GM10248 (cell line): ENCODE results near the gene CHST15.

Experiments
- CTCF ChIA-PET: fragments of 300-600 bp; sonication (Branson Sonifier 250); formaldehyde crosslinking; extraction: SDS; loops from one replicate; lab custom pipeline; 2021; ENCODE audit warnings: antibody characterized with exemption; lab: Yijun Ruan, JAX
- POLR2A ChIA-PET: fragments of 350-650 bp; sonication (Branson Sonifier 250); formaldehyde crosslinking; extraction: SDS; loops from one replicate; lab custom pipeline; 2020; ENCODE audit warnings: antibody characterized with exemption; lab: Yijun Ruan, JAX
- DNase-seq: peaks from one replicate; pipeline ENCODE4 v3.0.0; 2012; ENCODE audit errors: extremely low spot score
- TF ChIP-seq, protein P1 (sequence below): IDR thresholded peaks from 2 replicates; pipeline ENCODE4 v1.5.1; 2012; ENCODE audit warnings: mild to moderate bottlenecking, low read depth; ENCODE audit errors: extremely low read depth, missing control alignments, control extremely low read depth

The CHST15 gene

DNA sequence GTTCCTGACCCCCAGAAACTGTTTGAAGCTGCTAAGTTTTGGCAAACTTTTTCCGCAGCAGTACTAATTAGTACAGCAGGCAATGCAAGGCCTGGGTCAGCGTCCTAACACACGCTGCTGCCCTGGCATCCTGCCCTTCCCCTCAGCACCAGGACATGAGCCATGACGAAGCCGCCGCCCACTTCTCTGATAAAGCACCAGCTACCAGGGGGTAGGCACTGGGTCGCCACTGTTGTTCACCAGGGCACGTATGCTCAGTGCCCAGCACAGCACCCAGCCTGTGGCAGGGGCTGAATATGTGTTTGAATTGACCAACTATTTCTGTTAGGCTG, 59.5 kb downstream of the CHST15 start:
- TF ChIP-seq, protein P1, sequence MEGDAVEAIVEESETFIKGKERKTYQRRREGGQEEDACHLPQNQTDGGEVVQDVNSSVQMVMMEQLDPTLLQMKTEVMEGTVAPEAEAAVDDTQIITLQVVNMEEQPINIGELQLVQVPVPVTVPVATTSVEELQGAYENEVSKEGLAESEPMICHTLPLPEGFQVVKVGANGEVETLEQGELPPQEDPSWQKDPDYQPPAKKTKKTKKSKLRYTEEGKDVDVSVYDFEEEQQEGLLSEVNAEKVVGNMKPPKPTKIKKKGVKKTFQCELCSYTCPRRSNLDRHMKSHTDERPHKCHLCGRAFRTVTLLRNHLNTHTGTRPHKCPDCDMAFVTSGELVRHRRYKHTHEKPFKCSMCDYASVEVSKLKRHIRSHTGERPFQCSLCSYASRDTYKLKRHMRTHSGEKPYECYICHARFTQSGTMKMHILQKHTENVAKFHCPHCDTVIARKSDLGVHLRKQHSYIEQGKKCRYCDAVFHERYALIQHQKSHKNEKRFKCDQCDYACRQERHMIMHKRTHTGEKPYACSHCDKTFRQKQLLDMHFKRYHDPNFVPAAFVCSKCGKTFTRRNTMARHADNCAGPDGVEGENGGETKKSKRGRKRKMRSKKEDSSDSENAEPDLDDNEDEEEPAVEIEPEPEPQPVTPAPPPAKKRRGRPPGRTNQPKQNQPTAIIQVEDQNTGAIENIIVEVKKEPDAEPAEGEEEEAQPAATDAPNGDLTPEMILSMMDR, result no peak
- CTCF ChIA-PET, result no interaction called here
- no peak for DNase-seq
- POLR2A ChIA-PET, result no interaction called here

DNA sequence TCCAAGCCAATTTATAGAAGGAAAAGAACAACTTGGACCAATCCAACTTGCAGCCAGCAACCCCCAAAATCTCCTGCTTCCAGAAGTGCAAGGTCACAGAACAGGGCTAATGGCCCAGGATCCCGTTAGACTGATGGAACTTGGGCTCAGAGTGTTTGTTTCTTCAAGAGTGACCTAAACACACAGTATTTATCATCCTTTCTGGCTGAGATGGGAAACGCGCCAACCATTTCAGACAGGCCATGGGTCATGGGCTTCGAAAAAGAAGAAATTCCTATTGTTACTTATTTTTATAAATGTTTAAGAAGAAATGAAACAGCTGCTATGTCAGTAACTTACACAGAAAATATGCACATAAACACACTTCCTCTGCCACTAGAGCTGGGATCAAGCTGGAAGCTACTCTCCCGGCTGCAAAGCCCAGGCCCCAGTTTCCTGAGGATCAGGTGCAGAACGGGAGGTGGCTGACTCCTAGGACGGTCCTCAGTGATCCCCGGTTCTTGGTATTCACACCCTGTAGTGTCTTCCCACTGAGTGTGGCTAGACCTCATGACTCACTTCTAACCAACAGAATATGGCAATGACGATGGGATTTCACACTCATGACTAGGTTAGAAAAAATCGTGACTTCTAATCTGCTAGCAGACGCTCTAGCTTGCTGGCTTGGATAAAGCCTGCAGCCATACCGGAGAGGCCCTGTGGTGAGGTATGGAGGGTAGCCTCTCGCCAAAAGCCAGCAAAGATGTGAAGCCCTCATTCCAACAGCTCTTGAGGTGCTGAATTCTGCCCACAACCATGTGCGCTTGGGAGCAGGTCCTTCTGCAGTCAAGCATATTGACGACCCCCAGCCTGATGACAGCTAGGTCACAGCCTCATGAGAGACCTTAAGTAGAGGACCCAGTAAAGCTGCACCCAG, 60.2 kb downstream of the CHST15 start:
- TF ChIP-seq, protein P1, result no peak
- ChIA-PET POLR2A (no interaction called here), CTCF (no interaction called here)
- no peak for DNase-seq

DNA sequence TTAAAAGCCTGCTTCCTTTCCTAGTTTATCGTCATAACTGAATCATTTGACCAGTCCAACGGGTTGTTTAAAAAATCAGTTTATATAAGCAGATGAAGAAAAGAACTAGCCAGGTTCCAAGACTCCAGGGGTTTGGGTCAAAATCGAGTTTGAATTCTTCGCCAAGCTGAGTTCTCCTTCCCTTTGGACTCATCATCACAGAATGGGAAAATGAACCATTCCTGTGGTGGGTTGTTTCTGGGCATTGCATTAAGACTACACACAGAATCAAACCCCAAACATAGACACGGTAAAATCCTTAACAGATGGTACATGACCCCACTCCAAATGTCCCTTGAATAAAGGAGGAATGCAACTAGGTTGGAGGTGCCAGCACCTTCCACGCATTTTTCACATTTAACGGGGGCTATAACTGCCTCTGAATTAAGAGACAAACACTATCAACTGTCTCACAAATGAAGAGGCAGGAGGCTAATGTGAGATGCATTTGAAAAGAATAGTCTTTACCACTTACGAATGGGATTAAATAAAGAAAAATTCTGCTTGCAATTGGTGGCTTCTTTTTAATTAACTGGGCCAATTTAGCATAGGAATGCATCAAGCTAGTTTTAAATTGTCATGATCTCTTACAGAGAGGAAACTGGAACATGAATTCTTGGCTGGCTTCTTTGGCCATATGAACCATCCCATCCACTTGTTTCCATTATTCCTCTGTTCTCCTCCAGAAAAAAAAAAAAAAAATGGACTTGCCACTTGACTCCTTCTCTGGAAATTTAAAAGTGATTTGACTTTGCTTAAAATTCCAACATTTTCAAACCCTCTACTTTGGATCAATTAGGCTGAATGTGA, 61.1 kb downstream of the CHST15 start:
- ChIA-PET POLR2A (no interaction called here), CTCF (no interaction called here)
- TF ChIP-seq, protein P1, result no peak
- no peak for DNase-seq

DNA sequence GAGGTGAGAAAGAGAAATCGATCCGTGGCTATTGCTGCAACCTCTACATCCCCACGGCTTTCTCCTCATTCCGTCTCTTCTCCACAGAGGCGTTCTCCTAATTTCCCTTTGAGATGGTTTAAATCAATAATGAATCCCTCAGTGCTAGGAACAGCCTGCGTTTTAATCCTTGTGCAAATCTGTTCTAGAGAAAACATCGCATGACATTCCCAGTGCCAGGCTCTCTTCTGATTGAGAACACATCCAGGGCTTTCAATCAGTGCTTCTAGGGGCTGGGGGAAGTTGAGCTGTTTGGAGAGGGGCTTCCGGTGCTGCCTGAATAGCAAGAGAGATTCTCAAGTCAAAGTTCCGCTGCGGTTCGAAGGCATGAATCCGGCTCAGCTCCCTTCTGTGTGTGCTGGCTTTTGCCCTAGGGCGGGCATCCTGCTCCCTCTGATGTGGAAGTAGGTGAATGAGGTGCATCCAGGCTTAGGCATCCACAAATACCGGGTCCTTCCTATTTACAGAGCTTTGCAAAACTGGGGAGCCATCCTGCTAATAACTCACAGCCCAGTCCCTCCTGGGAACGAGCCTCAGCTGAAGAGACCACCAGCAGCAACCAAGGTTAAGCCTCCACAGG, 62.8 kb downstream of the CHST15 start:
- CTCF ChIA-PET, result interaction anchor here (1.0 to 1.4 kb wide), 4 partner anchors 8 to 373 kb away, joined by 3 to 6 read pairs (median 4); no protein-coding TSS in a partner anchor
- DNase-seq, result no peak
- POLR2A ChIA-PET, result no interaction called here
- TF ChIP-seq, protein P1, result no peak

DNA sequence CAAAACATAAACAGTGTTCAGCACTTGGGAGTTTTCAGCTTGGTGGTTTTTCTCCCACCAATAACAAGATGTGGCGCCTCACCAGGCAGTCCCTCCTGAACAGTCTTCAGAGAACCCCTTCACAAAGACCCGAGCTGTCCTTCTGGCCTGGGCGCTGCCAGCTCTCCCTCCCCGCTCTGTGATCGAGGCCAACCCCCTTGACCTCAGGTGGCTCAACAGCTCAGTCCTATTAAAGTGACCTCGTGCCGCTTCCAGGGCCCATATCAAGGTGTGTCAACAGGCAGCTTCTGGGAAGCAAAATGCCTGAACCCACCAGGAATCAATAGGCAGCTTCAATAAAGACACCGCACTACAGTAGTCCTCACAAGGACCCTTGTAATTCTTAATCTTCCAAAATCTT, 63.3 kb downstream of the CHST15 start:
- TF ChIP-seq, protein P1, result no peak
- POLR2A ChIA-PET, result no interaction called here

DNA sequence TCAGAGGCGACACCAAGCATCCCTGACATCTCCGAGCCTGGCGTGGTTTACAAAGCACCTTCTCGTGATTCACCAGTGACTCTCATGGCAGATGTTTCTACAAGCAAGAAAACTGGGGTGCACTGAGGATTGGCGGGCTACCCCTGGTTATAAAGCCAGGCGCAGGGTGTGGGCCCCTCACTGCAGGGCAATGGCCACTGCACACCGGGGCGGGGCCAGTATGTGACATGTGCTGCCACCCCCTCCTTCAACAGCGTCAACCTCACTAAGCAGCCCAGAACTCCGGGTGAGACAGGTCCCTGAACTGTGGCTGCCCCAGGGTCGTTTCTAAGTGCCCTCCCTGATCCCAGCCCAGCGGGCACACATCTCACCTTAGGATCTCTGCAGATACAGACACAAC, 63.8 kb downstream of the CHST15 start:
- DNase-seq, result no peak
- TF ChIP-seq, protein P1, result no peak
- ChIA-PET CTCF (interaction anchor here (1.1 to 1.4 kb wide), 2 partner anchors 9 to 13 kb away, joined by 3 to 6 read pairs; no protein-coding TSS in a partner anchor), POLR2A (no interaction called here)

More for the DNA sequence above, 63.3 kb downstream of the CHST15 start:
- no peak for DNase-seq
- CTCF ChIA-PET, result interaction anchor here (1.0 to 1.4 kb wide), 4 partner anchors 9 to 373 kb away, joined by 3 to 6 read pairs (median 4); no protein-coding TSS in a partner anchor
